Rectal smooth muscle tissue (tissue), 1 donor: ENCODE results near the gene BCAR3.

Experiments
- H3K27ac ChIP-seq: one replicate; pipeline ENCODE4 v1.7.0; 2013; ENCODE audit warnings: low read depth, low read length, inconsistent platforms
- H3K27me3 ChIP-seq: one replicate; pipeline ENCODE4 v1.7.0; 2013; ENCODE audit warnings: low read length; ENCODE audit not compliant: control insufficient read depth, insufficient read depth
- H3K36me3 ChIP-seq: one replicate; pipeline ENCODE4 v1.7.0; 2013; ENCODE audit warnings: low read length; ENCODE audit not compliant: control insufficient read depth, insufficient read depth
- H3K4me1 ChIP-seq: one replicate; pipeline ENCODE4 v1.7.0; 2013; ENCODE audit warnings: low read length; ENCODE audit not compliant: control insufficient read depth, insufficient read depth
- H3K4me3 ChIP-seq: one replicate; pipeline ENCODE4 v1.7.0; 2013; ENCODE audit warnings: low read length
- H3K9ac ChIP-seq: one replicate; pipeline ENCODE4 v1.7.0; 2013; ENCODE audit warnings: low read length

Gene BCAR3

GRCh38 chr1:93681101-93681988, at the start of gene BCAR3:
Gene BCAR3, minus strand, starts transcription at chr1:93681837. Its CDS starts 6,907 bp downstream, at chr1:93674930.
- Histone ChIP-seq H3K27ac (peak within 1 kb of the TSS; percentile 80), H3K36me3 (no peaks in the 10 kb centered on the region), H3K4me1 (peaks cover 6% of the 10 kb centered on the region), H3K4me3 (peak within 1 kb of the TSS; percentile 77), H3K27me3 (no peaks in the 10 kb centered on the region), H3K9ac (peak within 1 kb of the TSS; percentile 82)

GRCh38 chr1:93730621-93731020, 49.0 kb upstream of the BCAR3 start:
- H3K4me1 ChIP-seq: no peaks in the 10 kb centered on the region

GRCh38 chr1:93729906-93730305, 48.3 kb upstream of the BCAR3 start:
- H3K4me3 ChIP-seq: no peak overlapping the region
- H3K4me1 ChIP-seq: no peaks in the 10 kb centered on the region
- H3K27me3 ChIP-seq: no peaks in the 10 kb centered on the region
- no peak overlapping the region for H3K27ac ChIP-seq
- H3K9ac ChIP-seq: no peak overlapping the region
- no peaks in the 10 kb centered on the region for H3K36me3 ChIP-seq

More at GRCh38 chr1:93730621-93731020, 49.0 kb upstream of the BCAR3 start:
- Histone ChIP-seq H3K4me3 (no peak overlapping the region), H3K9ac (no peak overlapping the region), H3K36me3 (no peaks in the 10 kb centered on the region), H3K27me3 (no peaks in the 10 kb centered on the region), H3K27ac (no peak overlapping the region)

- H3K4me3 ChIP-seq: no peak overlapping the region
- no peak overlapping the region for H3K9ac ChIP-seq
- no peak overlapping the region for H3K27ac ChIP-seq
- no peaks in the 10 kb centered on the region for H3K27me3 ChIP-seq
- no peaks in the 10 kb centered on the region for H3K4me1 ChIP-seq
- H3K36me3 ChIP-seq: no peaks in the 10 kb centered on the region
Observed at GRCh38 chr1:93729502-93729901, 47.9 kb upstream of the BCAR3 start.

- no peak overlapping the region for H3K27ac ChIP-seq
- H3K27me3 ChIP-seq: no peaks in the 10 kb centered on the region
- H3K36me3 ChIP-seq: no peaks in the 10 kb centered on the region
- H3K4me3 ChIP-seq: no peak overlapping the region
- no peak overlapping the region for H3K9ac ChIP-seq
- H3K4me1 ChIP-seq: no peaks in the 10 kb centered on the region
Observed at GRCh38 chr1:93728480-93729131, 47.0 kb upstream of the BCAR3 start.

- Histone ChIP-seq H3K27ac (no peak overlapping the region), H3K4me1 (no peaks in the 10 kb centered on the region), H3K9ac (no peak overlapping the region)
Observed at GRCh38 chr1:93723733-93724270, 42.2 kb upstream of the BCAR3 start.

GRCh38 chr1:93723110-93723509, 41.5 kb upstream of the BCAR3 start:
- Histone ChIP-seq H3K36me3 (no peaks in the 10 kb centered on the region), H3K4me1 (no peaks in the 10 kb centered on the region), H3K9ac (no peak overlapping the region), H3K4me3 (no peak overlapping the region), H3K27me3 (no peaks in the 10 kb centered on the region), H3K27ac (no peak overlapping the region)

More at GRCh38 chr1:93723733-93724270, 42.2 kb upstream of the BCAR3 start:
- no peaks in the 10 kb centered on the region for H3K36me3 ChIP-seq
- H3K27me3 ChIP-seq: no peaks in the 10 kb centered on the region
- H3K4me3 ChIP-seq: no peak overlapping the region

- Histone ChIP-seq H3K27ac (no peak overlapping the region), H3K27me3 (no peaks in the 10 kb centered on the region), H3K9ac (no peak overlapping the region), H3K4me1 (no peaks in the 10 kb centered on the region), H3K4me3 (peak overlapping the region; percentile 15), H3K36me3 (no peaks in the 10 kb centered on the region)
Observed at GRCh38 chr1:93722081-93723031, 40.7 kb upstream of the BCAR3 start.

- Histone ChIP-seq H3K27ac (no peak overlapping the region), H3K4me1 (no peaks in the 10 kb centered on the region), H3K9ac (no peak overlapping the region), H3K36me3 (no peaks in the 10 kb centered on the region), H3K27me3 (no peaks in the 10 kb centered on the region), H3K4me3 (no peak overlapping the region)
Observed at GRCh38 chr1:93720956-93721626, 39.5 kb upstream of the BCAR3 start.

- no peaks in the 10 kb centered on the region for H3K27me3 ChIP-seq
- no peaks in the 10 kb centered on the region for H3K36me3 ChIP-seq
- H3K9ac ChIP-seq: no peak overlapping the region
- no peak overlapping the region for H3K4me3 ChIP-seq
- H3K27ac ChIP-seq: no peak overlapping the region
- peaks cover 5% of the 10 kb centered on the region for H3K4me1 ChIP-seq
Observed at GRCh38 chr1:93717640-93718039, 36.0 kb upstream of the BCAR3 start.

GRCh38 chr1:93716941-93717368, 35.3 kb upstream of the BCAR3 start:
- Histone ChIP-seq H3K4me1 (peaks cover 5% of the 10 kb centered on the region), H3K4me3 (no peak overlapping the region), H3K9ac (no peak overlapping the region), H3K36me3 (no peaks in the 10 kb centered on the region), H3K27me3 (no peaks in the 10 kb centered on the region), H3K27ac (no peak overlapping the region)
